ENCODE data around the gene SYT17.

The SYT17 gene

GRCh38 chr16:19266774-19267173 is 98.7 kb downstream of the SYT17 start:
- no peak for DNase-seq

GRCh38 chr16:19269098-19269497 is 101.1 kb downstream of the SYT17 start:
- DNase-seq: no peak

GRCh38 chr16:19274165-19274797 is 106.2 kb downstream of the SYT17 start:
- DNase-seq: no peak

- no peak for DNase-seq
Observed at GRCh38 chr16:19278403-19278802, 110.4 kb downstream of the SYT17 start.

- DNase-seq: no peak
Observed at GRCh38 chr16:19281246-19281645, 113.2 kb downstream of the SYT17 start.

- DNase-seq: no peak
Observed at GRCh38 chr16:19282101-19282500, 114.1 kb downstream of the SYT17 start.

- DNase-seq: no peak
Observed at GRCh38 chr16:19283637-19284036, 115.6 kb downstream of the SYT17 start.

- no peak for DNase-seq
Observed at GRCh38 chr16:19284207-19284606, 116.2 kb downstream of the SYT17 start.

GRCh38 chr16:19285431-19285830 is 117.4 kb downstream of the SYT17 start, which contains the start of gene CLEC19A:
Gene CLEC19A (plus strand): TSS chr16:19285731. CDS start chr16:19285852, 121 bp downstream.
- DNase-seq: no peak

GRCh38 chr16:19286827-19287226 is 118.8 kb downstream of the SYT17 start:
- no peak for DNase-seq

- DNase-seq: no peak
Observed at GRCh38 chr16:19287241-19287640, 119.2 kb downstream of the SYT17 start.

- DNase-seq: no peak
Observed at GRCh38 chr16:19288872-19289799, 121.1 kb downstream of the SYT17 start.

GRCh38 chr16:19289811-19290485 is 121.9 kb downstream of the SYT17 start:
- no peak for DNase-seq

- no peak for DNase-seq
Observed at GRCh38 chr16:19290860-19291259, 122.8 kb downstream of the SYT17 start.

- peak; percentile 4 for DNase-seq
Observed at GRCh38 chr16:19291475-19291874, 123.4 kb downstream of the SYT17 start.

GRCh38 chr16:19292186-19292585 is 124.1 kb downstream of the SYT17 start:
- DNase-seq: no peak

- peak; percentile 50 for DNase-seq
Observed at GRCh38 chr16:19294156-19294649, 126.2 kb downstream of the SYT17 start.

GRCh38 chr16:19295393-19295792 is 127.4 kb downstream of the SYT17 start:
- DNase-seq: no peak

GRCh38 chr16:19297454-19297853 is 129.4 kb downstream of the SYT17 start:
- DNase-seq: no peak

- no peak for DNase-seq
Observed at GRCh38 chr16:19299565-19299964, 131.5 kb downstream of the SYT17 start.

GRCh38 chr16:19301931-19302330 is 133.9 kb downstream of the SYT17 start:
- no peak for DNase-seq

- DNase-seq: no peak
Observed at GRCh38 chr16:19304750-19305149, 136.7 kb downstream of the SYT17 start.

- DNase-seq: no peak
Observed at GRCh38 chr16:19305443-19305842, 137.4 kb downstream of the SYT17 start.
